ENCODE data around the gene EDC3. TPM values are rescaled to one million over a fixed set of nuclear protein-coding genes. Genes with fewer than 3 reads are reported as not detected.

Gene EDC3
- total and polyA plus RNA-seq, 11 donors, result 7.3 to 23.0 (median 16.5) TPM

GRCh38 chr15:74683758-74684157, 12.1 kb downstream of the EDC3 start:
- peaks cover 0 to 15% (median 0%) of the 10 kb centered on the region in 12 donors for H3K9me3 ChIP-seq
- H3K36me3 ChIP-seq, result peaks cover 0 to 27% (median 8%) of the 10 kb centered on the region in 9 donors
- no peaks in the 10 kb centered on the region for H3K27me3 ChIP-seq
- WGBS, 4 donors, result 95 to 100% (median 98%) methylated on average over 1 of the region's 1 CpG
- H3K4me3 ChIP-seq, result no peak overlapping the region
- ATAC-seq (no peak), DNase-seq (no peak)
- no peak overlapping the region for H3K27ac ChIP-seq
- TF ChIP-seq POLR2A (IDR thresholded peaks at IDR 0.05), result no peak
- TF ChIP-seq, protein P1, sequence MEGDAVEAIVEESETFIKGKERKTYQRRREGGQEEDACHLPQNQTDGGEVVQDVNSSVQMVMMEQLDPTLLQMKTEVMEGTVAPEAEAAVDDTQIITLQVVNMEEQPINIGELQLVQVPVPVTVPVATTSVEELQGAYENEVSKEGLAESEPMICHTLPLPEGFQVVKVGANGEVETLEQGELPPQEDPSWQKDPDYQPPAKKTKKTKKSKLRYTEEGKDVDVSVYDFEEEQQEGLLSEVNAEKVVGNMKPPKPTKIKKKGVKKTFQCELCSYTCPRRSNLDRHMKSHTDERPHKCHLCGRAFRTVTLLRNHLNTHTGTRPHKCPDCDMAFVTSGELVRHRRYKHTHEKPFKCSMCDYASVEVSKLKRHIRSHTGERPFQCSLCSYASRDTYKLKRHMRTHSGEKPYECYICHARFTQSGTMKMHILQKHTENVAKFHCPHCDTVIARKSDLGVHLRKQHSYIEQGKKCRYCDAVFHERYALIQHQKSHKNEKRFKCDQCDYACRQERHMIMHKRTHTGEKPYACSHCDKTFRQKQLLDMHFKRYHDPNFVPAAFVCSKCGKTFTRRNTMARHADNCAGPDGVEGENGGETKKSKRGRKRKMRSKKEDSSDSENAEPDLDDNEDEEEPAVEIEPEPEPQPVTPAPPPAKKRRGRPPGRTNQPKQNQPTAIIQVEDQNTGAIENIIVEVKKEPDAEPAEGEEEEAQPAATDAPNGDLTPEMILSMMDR (IDR thresholded peaks at IDR 0.05), result no peak
- no peaks in the 10 kb centered on the region for H3K4me1 ChIP-seq
- intact Hi-C loops (cut with DNase I), result loop anchor here in 1 of 10 donors (5.0 kb wide), 1 partner anchor 41 kb away; no protein-coding TSS in a partner anchor

- intact Hi-C loops (cut with DNase I), result loop anchor here in 1 of 10 donors (5.0 kb wide), 1 partner anchor 41 kb away; no protein-coding TSS in a partner anchor
- H3K4me1 ChIP-seq, result no peaks in the 10 kb centered on the region
- H3K9me3 ChIP-seq, result peaks cover 0 to 15% (median 0%) of the 10 kb centered on the region in 12 donors
- no peak overlapping the region for H3K4me3 ChIP-seq
- H3K27ac ChIP-seq, result no peak overlapping the region
- no peaks in the 10 kb centered on the region for H3K27me3 ChIP-seq
- 95 to 99% (median 98%) methylated on average over 3 of the region's 3 CpGs for WGBS, 4 donors
- DNase-seq (no peak), ATAC-seq (no peak)
- H3K36me3 ChIP-seq, result peaks cover 0 to 27% (median 8%) of the 10 kb centered on the region in 9 donors
- TF ChIP-seq, protein P1 (IDR thresholded peaks at IDR 0.05), result no peak
- TF ChIP-seq POLR2A (IDR thresholded peaks at IDR 0.05), result no peak
Observed at GRCh38 chr15:74682954-74683353, 12.9 kb downstream of the EDC3 start.

- Histone ChIP-seq H3K9me3 (peaks cover 0 to 15% (median 0%) of the 10 kb centered on the region in 12 donors), H3K27ac (no peak overlapping the region), H3K36me3 (peaks cover 0 to 15% (median 0%) of the 10 kb centered on the region in 9 donors), H3K27me3 (no peaks in the 10 kb centered on the region), H3K4me3 (no peak overlapping the region), H3K4me1 (no peaks in the 10 kb centered on the region)
- intact Hi-C loops (cut with DNase I), result loop anchor here in 1 of 10 donors (5.0 kb wide), 1 partner anchor 38 kb away; no protein-coding TSS in a partner anchor
- TF ChIP-seq, protein P1 (IDR thresholded peaks at IDR 0.05), result no peak
- no peak for TF ChIP-seq POLR2A (IDR thresholded peaks at IDR 0.05)
- no peak for ATAC-seq
- 94 to 96% (median 95%) methylated on average over 2 of the region's 2 CpGs for WGBS, 4 donors
- DNase-seq, result no peak
Observed at GRCh38 chr15:74680456-74680855, 15.4 kb downstream of the EDC3 start.

DNA sequence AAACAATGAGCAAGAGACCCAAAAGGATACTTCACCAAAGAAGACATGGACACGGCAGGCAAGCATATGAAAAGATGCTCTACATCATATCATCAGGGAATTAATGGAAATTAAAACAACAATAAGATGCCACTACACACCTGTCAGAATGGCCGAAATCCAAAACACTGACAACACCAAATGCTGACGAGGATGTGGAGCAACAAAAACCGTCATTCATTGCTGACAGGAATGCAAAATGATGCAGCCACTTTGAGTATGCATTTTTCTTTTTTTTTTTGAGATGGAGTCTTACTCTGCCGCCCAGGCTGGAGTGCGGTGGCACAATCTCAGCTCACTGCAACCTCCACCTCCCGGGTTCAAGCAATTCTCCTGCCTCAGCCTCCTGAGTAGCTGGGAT, 19.0 kb downstream of the EDC3 start:
- no peak overlapping the region for H3K27ac ChIP-seq
- H3K36me3 ChIP-seq, result peaks cover 0 to 30% (median 27%) of the 10 kb centered on the region in 9 donors
- no peak overlapping the region for H3K4me3 ChIP-seq
- 90 to 93% (median 93%) methylated on average over 7 of the region's 7 CpGs for WGBS, 4 donors
- TF ChIP-seq, protein P1 (IDR thresholded peaks at IDR 0.05), result no peak
- no peak for TF ChIP-seq POLR2A (IDR thresholded peaks at IDR 0.05)
- intact Hi-C loops (cut with DNase I), result no loop called here
- no peaks in the 10 kb centered on the region for H3K4me1 ChIP-seq
- no peak for ATAC-seq
- no peaks in the 10 kb centered on the region for H3K9me3 ChIP-seq
- no peak for DNase-seq
- no peaks in the 10 kb centered on the region for H3K27me3 ChIP-seq

Measured in heart left ventricle (tissue), 16 donors.